Thymus (tissue), 11 donors: ENCODE results near the gene TUBB3. TPM values are rescaled to one million over a fixed set of nuclear protein-coding genes. Genes with fewer than 3 reads are reported as not detected.

Source experiments
- DNase-seq, 9 donors: peaks; one replicate each; pipeline ENCODE4 v3.0.0-alpha.2; 2013; ENCODE audit warnings: low spot score in 9 of 9, low read depth in 6 of 9, missing footprints in 1 of 9
- H3K27ac ChIP-seq, 2 donors: one replicate each; pipeline ENCODE4 v1.5.1; 2013; ENCODE audit warnings: control low read depth in 1 of 2, low read depth in 1 of 2, low read length in 1 of 2, mild to moderate bottlenecking in 1 of 2, moderate library complexity in 1 of 2
- H3K27me3 ChIP-seq, 2 donors: one replicate each; pipeline ENCODE4 v1.5.1; 2013; ENCODE audit warnings: low read length in 1 of 2; ENCODE audit not compliant: control insufficient read depth in 2 of 2, insufficient read depth in 1 of 2
- H3K36me3 ChIP-seq, 2 donors: one replicate each; pipeline ENCODE4 v1.5.1; 2013; ENCODE audit warnings: low read length in 1 of 2, mild to moderate bottlenecking in 1 of 2, moderate library complexity in 1 of 2; ENCODE audit not compliant: control insufficient read depth in 2 of 2, insufficient read depth in 2 of 2
- H3K4me1 ChIP-seq, 2 donors: one replicate each; pipeline ENCODE4 v1.5.1; 2013; ENCODE audit warnings: low read length in 2 of 2; ENCODE audit not compliant: control insufficient read depth in 2 of 2, insufficient read depth in 2 of 2
- H3K4me3 ChIP-seq, 2 donors: one replicate each; pipeline ENCODE4 v1.5.1; 2013; ENCODE audit warnings: low read length in 2 of 2, control low read depth in 1 of 2, mild to moderate bottlenecking in 1 of 2
- H3K9me3 ChIP-seq, 2 donors: one replicate each; pipeline ENCODE4 v1.5.1; 2013; ENCODE audit warnings: low read length in 1 of 2, mild to moderate bottlenecking in 1 of 2; ENCODE audit not compliant: control insufficient read depth in 2 of 2, insufficient read depth in 1 of 2
- WGBS: extraction: QIAGEN DNeasy Blood & Tissue Kit; methylation state at CpG from one replicate; pipeline ENCODE4 v1.1.7; 2013; 5-methylcytosine and 5-hydroxymethylcytosine counted together
- polyA plus RNA-seq: library from polyadenylated mRNA; stranded (reverse); fragments of 200-250 nt; gene quantifications from one replicate; pipeline ENCODE4 v1.2.3, GENCODE V29; 2013
- total RNA-seq: library from RNA; stranded (reverse); fragments of 120-200 nt; gene quantifications from one replicate; pipeline ENCODE4 v1.2.4, GENCODE V29; 2013
- donor health status: healthy.

The TUBB3 gene
- total and polyA plus RNA-seq, 2 donors = 3.4 to 10.6 TPM

GRCh38 chr16:89956505-89957215, 33.5 kb downstream of the TUBB3 start:
- peaks cover 0 to 6% of the 10 kb centered on the region in 2 donors for H3K27me3 ChIP-seq
- peaks cover 0 to 2% of the 10 kb centered on the region in 2 donors for H3K4me1 ChIP-seq
- no peak overlapping the region for H3K4me3 ChIP-seq
- no peak for DNase-seq
- 93% methylated on average over 15 of the region's 15 CpGs for WGBS
- H3K9me3 ChIP-seq = no peaks in the 10 kb centered on the region
- no peak overlapping the region for H3K27ac ChIP-seq
- no peaks in the 10 kb centered on the region for H3K36me3 ChIP-seq

- Histone ChIP-seq H3K27ac (no peak overlapping the region), H3K4me1 (peaks cover 0 to 2% of the 10 kb centered on the region in 2 donors), H3K36me3 (no peaks in the 10 kb centered on the region), H3K9me3 (no peaks in the 10 kb centered on the region), H3K4me3 (no peak overlapping the region), H3K27me3 (peaks cover 0 to 4% of the 10 kb centered on the region in 2 donors)
- no peak for DNase-seq
- 95% methylated on average over 23 of the region's 23 CpGs for WGBS
These were observed 34.2 kb downstream of the TUBB3 start for GRCh38 chr16:89957216-89957785.

- no peak for DNase-seq
- Histone ChIP-seq H3K4me1 (peaks cover 0 to 2% of the 10 kb centered on the region in 2 donors), H3K9me3 (no peaks in the 10 kb centered on the region), H3K27ac (no peak overlapping the region), H3K4me3 (no peak overlapping the region), H3K27me3 (no peaks in the 10 kb centered on the region), H3K36me3 (no peaks in the 10 kb centered on the region)
- WGBS = 98% methylated on average over 7 of the region's 7 CpGs
These were observed 34.9 kb downstream of the TUBB3 start for GRCh38 chr16:89958068-89958467.

- Histone ChIP-seq H3K4me3 (no peak overlapping the region), H3K9me3 (no peaks in the 10 kb centered on the region), H3K4me1 (peaks cover 0 to 2% of the 10 kb centered on the region in 2 donors), H3K27ac (no peak overlapping the region), H3K27me3 (no peaks in the 10 kb centered on the region), H3K36me3 (no peaks in the 10 kb centered on the region)
- WGBS = 98% methylated on average over 10 of the region's 10 CpGs
- DNase-seq = no peak
These were observed 35.5 kb downstream of the TUBB3 start for GRCh38 chr16:89958596-89958995.

- no peaks in the 10 kb centered on the region for H3K36me3 ChIP-seq
- WGBS = 98% methylated on average over 13 of the region's 13 CpGs
These were observed 37.8 kb downstream of the TUBB3 start for GRCh38 chr16:89960966-89961365.

GRCh38 chr16:89961920-89962319, 38.8 kb downstream of the TUBB3 start:
- Histone ChIP-seq H3K27ac (no peak overlapping the region), H3K27me3 (no peaks in the 10 kb centered on the region), H3K4me3 (no peak overlapping the region), H3K9me3 (no peaks in the 10 kb centered on the region), H3K4me1 (peaks cover 0 to 2% of the 10 kb centered on the region in 2 donors), H3K36me3 (no peaks in the 10 kb centered on the region)
- no peak for DNase-seq
- WGBS = 98% methylated on average over 23 of the region's 23 CpGs

More at GRCh38 chr16:89960966-89961365, 37.8 kb downstream of the TUBB3 start:
- H3K27me3 ChIP-seq = no peaks in the 10 kb centered on the region
- no peak overlapping the region for H3K27ac ChIP-seq
- peaks cover 0 to 2% of the 10 kb centered on the region in 2 donors for H3K4me1 ChIP-seq
- H3K9me3 ChIP-seq = no peaks in the 10 kb centered on the region
- no peak overlapping the region for H3K4me3 ChIP-seq
- DNase-seq = no peak

GRCh38 chr16:89962754-89963498, 39.8 kb downstream of the TUBB3 start:
- Histone ChIP-seq H3K9me3 (no peaks in the 10 kb centered on the region), H3K27ac (no peak overlapping the region), H3K27me3 (no peaks in the 10 kb centered on the region), H3K4me1 (peaks cover 0 to 2% of the 10 kb centered on the region in 2 donors), H3K36me3 (no peaks in the 10 kb centered on the region), H3K4me3 (no peak overlapping the region)
- no peak for DNase-seq
- 91% methylated on average over 26 of the region's 26 CpGs for WGBS

GRCh38 chr16:89964201-89964600, 41.1 kb downstream of the TUBB3 start:
- no peaks in the 10 kb centered on the region for H3K27me3 ChIP-seq
- H3K4me1 ChIP-seq = peaks cover 0 to 2% of the 10 kb centered on the region in 2 donors
- no peak overlapping the region for H3K27ac ChIP-seq
- H3K36me3 ChIP-seq = no peaks in the 10 kb centered on the region
- WGBS = 98% methylated on average over 25 of the region's 25 CpGs
- no peak for DNase-seq
- H3K9me3 ChIP-seq = no peaks in the 10 kb centered on the region
- no peak overlapping the region for H3K4me3 ChIP-seq
